Measurements from ENCODE around the gene STRBP. TPM values are rescaled to one million over a fixed set of nuclear protein-coding genes. Genes with fewer than 3 reads are reported as not detected.
"Not testable (repeated sequence)": the region's sequence is repeated elsewhere in the genome, so short reads cannot be mapped to it uniquely, and the experiment has no call there.

The STRBP gene
- total RNA-seq, 1 donor from 2014 or later = 17.3 TPM

DNA sequence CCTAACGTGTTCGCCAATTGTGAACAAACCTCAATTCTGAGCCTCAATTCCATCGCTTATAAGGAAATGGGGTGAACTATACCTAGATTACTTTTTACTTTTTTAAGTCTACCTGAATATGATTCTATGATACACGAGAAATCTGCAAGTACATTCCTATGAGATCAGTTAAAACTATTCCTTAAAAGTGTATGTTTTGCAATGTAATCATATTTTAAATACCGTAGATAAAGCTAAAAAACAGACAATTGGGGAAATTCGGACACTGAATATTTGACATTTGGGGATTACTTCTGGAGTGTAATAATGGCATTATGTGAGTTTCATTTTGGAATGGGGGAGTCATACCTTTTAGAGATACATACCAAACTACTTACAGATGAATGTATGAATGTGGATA, 62.3 kb downstream of the STRBP start:
- H3K9me3 Mint-ChIP-seq (ENCODE audit: unreplicated experiment) = no peaks in the 10 kb centered on the region
- no peak overlapping the region for H3K4me3 Mint-ChIP-seq (ENCODE audit: unreplicated experiment)
- no peaks in the 10 kb centered on the region for H3K4me1 Mint-ChIP-seq (ENCODE audit: unreplicated experiment)
- H3K27ac Mint-ChIP-seq (ENCODE audit: unreplicated experiment) = no peak overlapping the region
- no peak for TF ChIP-seq CTCF (IDR thresholded peaks at IDR 0.05)
- no peak for DNase-seq (ENCODE audit: extremely low spot score, unreplicated experiment)
- H3K27me3 Mint-ChIP-seq (ENCODE audit: unreplicated experiment) = no peaks in the 10 kb centered on the region
- peaks cover 4% of the 10 kb centered on the region for H3K36me3 Mint-ChIP-seq (ENCODE audit: unreplicated experiment)

GRCh38 chr9:123201083-123201482, 67.3 kb downstream of the STRBP start:
- no peaks in the 10 kb centered on the region for H3K27me3 Mint-ChIP-seq (ENCODE audit: unreplicated experiment)
- H3K4me3 Mint-ChIP-seq (ENCODE audit: unreplicated experiment) = no peak overlapping the region
- no peak overlapping the region for H3K27ac Mint-ChIP-seq (ENCODE audit: unreplicated experiment)
- H3K36me3 Mint-ChIP-seq (ENCODE audit: unreplicated experiment) = peaks cover 2% of the 10 kb centered on the region
- TF ChIP-seq CTCF (IDR thresholded peaks at IDR 0.05) = no peak
- H3K4me1 Mint-ChIP-seq (ENCODE audit: unreplicated experiment) = peaks cover 1% of the 10 kb centered on the region
- no peaks in the 10 kb centered on the region for H3K9me3 Mint-ChIP-seq (ENCODE audit: unreplicated experiment)
- DNase-seq (ENCODE audit: extremely low spot score, unreplicated experiment) = no peak

DNA sequence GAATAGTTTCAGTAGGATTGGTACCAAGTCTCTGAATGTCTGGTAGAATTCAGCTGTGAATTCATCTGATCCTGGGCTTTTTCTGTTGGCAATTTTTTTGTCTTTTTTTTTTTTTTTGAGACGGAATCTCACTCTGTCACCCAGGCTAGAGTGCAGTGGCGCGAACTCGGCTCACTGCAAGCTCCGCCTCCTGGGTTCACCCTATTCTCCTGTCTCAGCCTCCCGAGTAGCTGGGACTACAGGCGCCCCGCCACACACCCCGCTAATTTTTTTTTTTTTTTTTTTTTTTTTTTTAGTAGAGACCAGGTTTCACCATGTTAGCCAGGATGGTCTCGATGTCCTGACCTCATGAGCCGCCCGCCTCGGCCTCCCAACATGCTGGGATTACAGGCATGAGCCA, 67.9 kb downstream of the STRBP start:
- not testable (repeated sequence) for H3K9me3 Mint-ChIP-seq (ENCODE audit: unreplicated experiment); H3K4me3 Mint-ChIP-seq (ENCODE audit: unreplicated experiment); H3K27me3 Mint-ChIP-seq (ENCODE audit: unreplicated experiment)

GRCh38 chr9:123196124-123196523, 72.3 kb downstream of the STRBP start:
- H3K27me3 Mint-ChIP-seq (ENCODE audit: unreplicated experiment) = no peaks in the 10 kb centered on the region
- peaks cover 1% of the 10 kb centered on the region for H3K4me1 Mint-ChIP-seq (ENCODE audit: unreplicated experiment)
- no peak overlapping the region for H3K4me3 Mint-ChIP-seq (ENCODE audit: unreplicated experiment)
- H3K9me3 Mint-ChIP-seq (ENCODE audit: unreplicated experiment) = no peaks in the 10 kb centered on the region
- H3K27ac Mint-ChIP-seq (ENCODE audit: unreplicated experiment) = no peak overlapping the region
- TF ChIP-seq CTCF (IDR thresholded peaks at IDR 0.05) = no peak
- DNase-seq (ENCODE audit: extremely low spot score, unreplicated experiment) = no peak
- no peaks in the 10 kb centered on the region for H3K36me3 Mint-ChIP-seq (ENCODE audit: unreplicated experiment)

More for the DNA sequence above, 67.9 kb downstream of the STRBP start:
- H3K36me3 Mint-ChIP-seq (ENCODE audit: unreplicated experiment); H3K4me1 Mint-ChIP-seq (ENCODE audit: unreplicated experiment); DNase-seq (ENCODE audit: extremely low spot score, unreplicated experiment); H3K27ac Mint-ChIP-seq (ENCODE audit: unreplicated experiment): not testable (repeated sequence)

- Mint-ChIP-seq H3K9me3 (ENCODE audit: unreplicated experiment) (no peaks in the 10 kb centered on the region), H3K4me1 (ENCODE audit: unreplicated experiment) (no peaks in the 10 kb centered on the region)
Observed at GRCh38 chr9:123194023-123194422, 74.4 kb downstream of the STRBP start.

More at GRCh38 chr9:123194023-123194422, 74.4 kb downstream of the STRBP start:
- Mint-ChIP-seq H3K27me3 (ENCODE audit: unreplicated experiment) (no peaks in the 10 kb centered on the region), H3K4me3 (ENCODE audit: unreplicated experiment) (no peak overlapping the region), H3K27ac (ENCODE audit: unreplicated experiment) (no peak overlapping the region), H3K36me3 (ENCODE audit: unreplicated experiment) (no peaks in the 10 kb centered on the region)
- TF ChIP-seq CTCF (IDR thresholded peaks at IDR 0.05) = no peak
- no peak for DNase-seq (ENCODE audit: extremely low spot score, unreplicated experiment)
